GM23338 (cell line): ENCODE measurements around the gene TRIOBP.

ENCODE experiments used
- CREB1 ChIP-seq: fragments of 250-450 bp; sonication (Bioruptor Pico); IDR thresholded peaks from 2 replicates; pipeline ENCODE4 v1.5.0; 2020; ENCODE audit warnings: low read depth, mild to moderate bottlenecking, moderate library complexity
- EZH2 ChIP-seq: fragments of 200-600 bp; sonication (generic); IDR thresholded peaks from one replicate; pipeline ENCODE4 v1.8.0; 2017; ENCODE audit warnings: antibody characterized with exemption, mild to moderate bottlenecking, low read depth; ENCODE audit not compliant: unreplicated experiment
- REST ChIP-seq: IDR thresholded peaks from one replicate; pipeline ENCODE4 v1.6.1; 2018; ENCODE audit warnings: antibody characterized with exemption; ENCODE audit not compliant: unreplicated experiment
- TF ChIP-seq, protein P1 (sequence below), 2 experiments: fragments of 200-600 bp in 1 of 2; sonication (generic) in 1 of 2; conservative IDR thresholded peaks; 2 replicates each; pipeline versions ENCODE4 v1.5.1 to v1.6.1; 2016 to 2017; ENCODE audit warnings: antibody characterized with exemption in 2 of 2, low read depth in 2 of 2, mild to moderate bottlenecking in 2 of 2, moderate library complexity in 1 of 2

DNA sequence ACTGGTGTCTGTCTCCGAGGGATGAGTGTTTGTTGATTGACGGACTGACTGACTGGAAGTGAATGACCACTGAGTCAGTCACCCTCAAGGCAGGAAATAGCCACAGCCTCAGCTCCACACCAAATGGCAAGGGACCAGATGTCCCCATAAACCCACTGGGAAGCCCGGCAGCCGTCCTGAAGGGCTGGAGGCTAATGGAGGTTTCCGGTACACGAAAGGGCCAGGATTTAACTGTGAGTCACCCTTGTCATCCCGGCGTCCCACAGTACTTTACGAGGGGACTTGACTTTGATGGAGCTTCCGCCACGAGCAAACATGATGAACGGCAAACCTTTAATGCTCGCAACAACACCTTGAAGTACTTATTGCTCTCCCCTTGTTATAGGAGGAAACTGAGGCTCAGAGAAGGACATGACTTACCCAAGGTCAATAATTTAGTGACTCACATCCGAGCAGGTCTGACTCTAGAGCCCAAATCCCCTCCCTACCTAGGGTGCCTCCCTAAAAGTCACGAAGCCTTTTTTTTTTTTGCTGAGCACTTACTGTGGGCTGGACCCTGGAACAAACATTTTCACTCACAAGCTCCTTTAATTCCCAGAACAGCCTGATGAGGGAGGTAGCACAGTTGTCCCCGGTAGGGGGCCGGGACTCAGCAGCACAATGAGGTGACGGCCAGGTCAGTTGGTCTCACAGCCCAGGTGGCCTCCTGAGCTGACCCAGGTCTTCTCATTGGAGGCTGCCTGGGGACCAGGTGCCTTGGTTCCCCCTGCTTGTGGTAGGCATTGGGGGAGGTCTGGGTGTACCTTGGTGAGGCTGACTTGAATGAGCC is 85.7 kb downstream of the TRIOBP start:
- TF ChIP-seq EZH2 (no peak), REST (no peak), CREB1 (CRISPR knock-in tag) (no peak)
- TF ChIP-seq, protein P1, sequence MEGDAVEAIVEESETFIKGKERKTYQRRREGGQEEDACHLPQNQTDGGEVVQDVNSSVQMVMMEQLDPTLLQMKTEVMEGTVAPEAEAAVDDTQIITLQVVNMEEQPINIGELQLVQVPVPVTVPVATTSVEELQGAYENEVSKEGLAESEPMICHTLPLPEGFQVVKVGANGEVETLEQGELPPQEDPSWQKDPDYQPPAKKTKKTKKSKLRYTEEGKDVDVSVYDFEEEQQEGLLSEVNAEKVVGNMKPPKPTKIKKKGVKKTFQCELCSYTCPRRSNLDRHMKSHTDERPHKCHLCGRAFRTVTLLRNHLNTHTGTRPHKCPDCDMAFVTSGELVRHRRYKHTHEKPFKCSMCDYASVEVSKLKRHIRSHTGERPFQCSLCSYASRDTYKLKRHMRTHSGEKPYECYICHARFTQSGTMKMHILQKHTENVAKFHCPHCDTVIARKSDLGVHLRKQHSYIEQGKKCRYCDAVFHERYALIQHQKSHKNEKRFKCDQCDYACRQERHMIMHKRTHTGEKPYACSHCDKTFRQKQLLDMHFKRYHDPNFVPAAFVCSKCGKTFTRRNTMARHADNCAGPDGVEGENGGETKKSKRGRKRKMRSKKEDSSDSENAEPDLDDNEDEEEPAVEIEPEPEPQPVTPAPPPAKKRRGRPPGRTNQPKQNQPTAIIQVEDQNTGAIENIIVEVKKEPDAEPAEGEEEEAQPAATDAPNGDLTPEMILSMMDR (conservative IDR thresholded peaks at IDR 0.05; ENCODE audit: low read depth in 2 of 2) = no peak
